WTC11 (cell line): ENCODE measurements around the gene PTPN11. TPM values are rescaled to one million over a fixed set of nuclear protein-coding genes. Genes with fewer than 3 reads are reported as not detected.

ENCODE experiments used
- ATAC-seq: fragments of 200-7000 bp; cut with Tn5 transposase; 2 replicates; pipeline ENCODE4 v1.10.0; 2021; ENCODE audit warnings: mild to moderate bottlenecking, moderate library complexity
- CTCF ChIA-PET: fragments of 300-600 bp; sonication (Branson Sonifier 250); formaldehyde crosslinking; loops from one replicate; lab custom pipeline; 2021; ENCODE audit warnings: antibody characterized with exemption; lab: Charles Lee
- POLR2A ChIA-PET: fragments of 350-600 bp; sonication (Branson Sonifier 250); formaldehyde crosslinking; loops from one replicate; lab custom pipeline; 2021; ENCODE audit warnings: antibody characterized with exemption; lab: Charles Lee
- DNase-seq: peaks from one replicate; pipeline ENCODE4 v3.0.0; 2021; ENCODE audit warnings: low spot score
- H3K27ac Mint-ChIP-seq: 2 replicates; pipeline ENCODE4 v1.8.0; 2021; ENCODE audit warnings: mixed read lengths
- H3K27me3 Mint-ChIP-seq: 2 replicates; pipeline ENCODE4 v1.8.0; 2021; ENCODE audit warnings: low read depth, mild to moderate bottlenecking, moderate library complexity, mixed read lengths
- H3K36me3 Mint-ChIP-seq: 2 replicates; pipeline ENCODE4 v1.8.0; 2021; ENCODE audit warnings: mixed read lengths
- H3K4me1 Mint-ChIP-seq: 2 replicates; pipeline ENCODE4 v1.8.0; 2022; ENCODE audit warnings: mixed read lengths
- H3K4me3 Mint-ChIP-seq: 2 replicates; pipeline ENCODE4 v1.8.0; 2021; ENCODE audit warnings: mild to moderate bottlenecking, moderate library complexity, mixed read lengths
- H3K9me3 Mint-ChIP-seq: 2 replicates; pipeline ENCODE4 v1.8.0; 2021; ENCODE audit warnings: mixed read lengths
- ETV6 ChIP-seq: sonication (generic); formaldehyde crosslinking; IDR thresholded peaks from 2 replicates; pipeline ENCODE4 v1.8.1; 2022; ENCODE audit warnings: mild to moderate bottlenecking, missing genetic modification reagents
- JAZF1 ChIP-seq: fragments of 250-450 bp; sonication (Bioruptor Pico); IDR thresholded peaks from 2 replicates; pipeline ENCODE4 v1.9.0; 2021; ENCODE audit warnings: moderate library complexity, mild to moderate bottlenecking, inconsistent platforms
- KAT7 ChIP-seq: sonication (generic); formaldehyde crosslinking; IDR thresholded peaks from 2 replicates; pipeline ENCODE4 v1.8.1; 2023; ENCODE audit warnings: missing genetic modification reagents, mild to moderate bottlenecking, borderline replicate concordance
- MYBL2 ChIP-seq: sonication (generic); formaldehyde crosslinking; IDR thresholded peaks from 2 replicates; pipeline ENCODE4 v1.8.1; 2023; ENCODE audit warnings: mild to moderate bottlenecking, moderate library complexity, missing genetic modification reagents
- NFYB ChIP-seq: sonication (generic); formaldehyde crosslinking; conservative IDR thresholded peaks from 2 replicates; pipeline ENCODE4 v1.8.0; 2022; ENCODE audit warnings: low read depth, missing genetic modification reagents
- TEAD1 ChIP-seq: sonication (generic); formaldehyde crosslinking; IDR thresholded peaks from 2 replicates; pipeline ENCODE4 v1.8.0; 2022; ENCODE audit warnings: mild to moderate bottlenecking, missing genetic modification reagents
- TP53 ChIP-seq: sonication (generic); formaldehyde crosslinking; IDR thresholded peaks from 2 replicates; pipeline ENCODE4 v1.8.1; 2023; ENCODE audit warnings: mild to moderate bottlenecking, missing genetic modification reagents
- ZNF138 ChIP-seq: sonication (generic); formaldehyde crosslinking; conservative IDR thresholded peaks from 2 replicates; pipeline ENCODE4 v1.8.1; 2022; ENCODE audit warnings: mild to moderate bottlenecking, moderate library complexity, missing genetic modification reagents
- ZNF396 ChIP-seq: fragments of 250-450 bp; sonication (Bioruptor Pico); IDR thresholded peaks from 2 replicates; pipeline ENCODE4 v1.8.0; 2021; ENCODE audit warnings: mild to moderate bottlenecking, moderate library complexity, borderline replicate concordance
- ZNF423 ChIP-seq: fragments of 250-450 bp; sonication (Bioruptor Pico); IDR thresholded peaks from 2 replicates; pipeline ENCODE4 v2.1.2; 2022; ENCODE audit warnings: mild to moderate bottlenecking, moderate library complexity
- ZNF671 ChIP-seq: fragments of 250-450 bp; sonication (Bioruptor Pico); IDR thresholded peaks from 2 replicates; pipeline ENCODE4 v1.8.0; 2021; ENCODE audit warnings: mild to moderate bottlenecking
- total RNA-seq: library from RNA; stranded (reverse); gene quantifications from 3 replicates; pipeline ENCODE4 v1.2.3, GENCODE V29; 2021
- TF ChIP-seq, protein P1 (sequence below): sonication (generic); formaldehyde crosslinking; IDR thresholded peaks from 2 replicates; pipeline ENCODE4 v1.8.1; 2022; ENCODE audit warnings: mild to moderate bottlenecking, moderate library complexity, missing genetic modification reagents
- TF ChIP-seq, protein P2 (sequence below): sonication (generic); formaldehyde crosslinking; IDR thresholded peaks from 2 replicates; pipeline ENCODE4 v1.8.1; 2023; ENCODE audit warnings: mild to moderate bottlenecking, missing genetic modification reagents, moderate library complexity
- TF ChIP-seq, protein P3 (sequence below): sonication (generic); formaldehyde crosslinking; conservative IDR thresholded peaks from 2 replicates; pipeline ENCODE4 v1.8.1; 2023; ENCODE audit warnings: mild to moderate bottlenecking, low read depth, missing genetic modification reagents, moderate library complexity
- TF ChIP-seq, protein P4 (sequence below): sonication (generic); formaldehyde crosslinking; IDR thresholded peaks from 2 replicates; pipeline ENCODE4 v1.8.1; 2022; ENCODE audit warnings: low read depth, mild to moderate bottlenecking, moderate library complexity, missing genetic modification reagents, borderline replicate concordance
- TF ChIP-seq, protein P5 (sequence below): fragments of 250-450 bp; sonication (Bioruptor Pico); IDR thresholded peaks from 2 replicates; pipeline ENCODE4 v1.9.0; 2021; ENCODE audit warnings: mild to moderate bottlenecking, borderline replicate concordance

Gene PTPN11
- total RNA-seq, 1 experiment from 2014 or later, result 112 TPM

DNA sequence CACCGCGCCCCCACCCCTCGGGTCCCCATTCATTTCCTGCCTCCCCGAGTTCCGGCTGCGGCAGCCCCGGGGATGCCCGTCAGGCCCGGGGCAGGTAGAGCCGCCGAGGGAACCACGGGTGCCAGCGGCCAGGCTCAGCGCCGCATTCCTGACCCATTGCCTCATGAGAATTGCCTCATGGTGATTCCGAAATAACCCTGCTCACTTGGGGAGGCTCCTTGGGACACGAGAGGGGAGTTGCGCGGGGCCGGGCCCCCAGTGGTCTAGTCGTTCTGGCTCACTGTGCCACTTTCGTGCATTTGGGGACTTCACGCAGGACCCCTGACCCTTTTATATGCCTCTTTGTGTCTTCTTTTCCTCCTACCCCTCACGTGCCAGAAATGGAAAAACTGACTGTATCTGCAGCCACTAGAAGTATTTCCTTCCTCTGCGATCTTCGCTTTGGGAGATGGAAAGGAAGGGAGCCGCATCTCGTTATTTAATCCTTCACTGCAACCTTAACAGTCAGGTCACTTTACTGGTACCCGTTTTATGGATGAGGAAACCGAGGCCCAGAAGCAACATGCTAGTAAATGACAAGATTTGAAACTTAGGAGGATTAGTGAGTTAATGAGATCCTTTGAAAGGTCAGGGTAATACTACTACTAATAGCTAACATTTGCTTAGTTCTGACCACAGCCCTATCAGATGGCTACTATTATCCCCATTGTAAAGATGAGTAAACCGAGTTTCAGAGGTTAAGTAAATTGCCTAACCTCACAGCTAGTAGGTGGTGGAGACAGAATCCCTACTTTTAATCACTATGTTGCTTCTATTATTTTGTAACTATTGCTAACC lies 768 bp downstream of the PTPN11 start (continued):
- TF ChIP-seq, protein P1, sequence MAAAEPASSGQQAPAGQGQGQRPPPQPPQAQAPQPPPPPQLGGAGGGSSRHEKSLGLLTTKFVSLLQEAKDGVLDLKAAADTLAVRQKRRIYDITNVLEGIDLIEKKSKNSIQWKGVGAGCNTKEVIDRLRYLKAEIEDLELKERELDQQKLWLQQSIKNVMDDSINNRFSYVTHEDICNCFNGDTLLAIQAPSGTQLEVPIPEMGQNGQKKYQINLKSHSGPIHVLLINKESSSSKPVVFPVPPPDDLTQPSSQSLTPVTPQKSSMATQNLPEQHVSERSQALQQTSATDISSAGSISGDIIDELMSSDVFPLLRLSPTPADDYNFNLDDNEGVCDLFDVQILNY (CRISPR knock-in tag), result 0 out of 2 replicates have a peak, but pooled peaks have one; percentile 11

DNA sequence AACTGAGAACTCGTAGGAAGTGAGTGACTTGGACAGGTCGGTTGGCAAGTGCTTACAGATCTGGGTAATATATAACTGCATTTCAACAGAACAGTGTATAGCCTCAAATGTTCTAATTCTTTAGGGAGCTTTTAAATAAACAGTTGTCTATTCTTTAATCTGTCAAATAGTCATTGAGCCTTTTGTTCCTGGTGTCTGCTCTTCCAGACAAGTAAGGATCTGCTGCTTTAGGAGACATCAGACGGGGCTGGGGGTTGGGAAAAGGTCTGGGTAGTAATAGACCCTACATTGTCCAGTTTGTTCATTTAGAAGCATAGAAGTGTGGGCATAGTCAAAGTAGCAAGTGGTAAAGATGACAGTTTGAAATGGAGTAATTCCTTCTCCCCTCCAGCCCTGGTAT lies 2.0 kb downstream of the PTPN11 start:
- Mint-ChIP-seq H3K4me3 (peak overlapping the region; percentile 86), H3K27ac (no peak overlapping the region; the same call in 1 of the 2 replicates), H3K27me3 (no peaks in the 10 kb centered on the region), H3K36me3 (no peaks in the 10 kb centered on the region), H3K4me1 (peaks cover 17% of the 10 kb centered on the region), H3K9me3 (no peaks in the 10 kb centered on the region)
- ChIA-PET CTCF (no interaction called here), POLR2A (no interaction called here)
- no peak for ATAC-seq
- TF ChIP-seq, protein P2, sequence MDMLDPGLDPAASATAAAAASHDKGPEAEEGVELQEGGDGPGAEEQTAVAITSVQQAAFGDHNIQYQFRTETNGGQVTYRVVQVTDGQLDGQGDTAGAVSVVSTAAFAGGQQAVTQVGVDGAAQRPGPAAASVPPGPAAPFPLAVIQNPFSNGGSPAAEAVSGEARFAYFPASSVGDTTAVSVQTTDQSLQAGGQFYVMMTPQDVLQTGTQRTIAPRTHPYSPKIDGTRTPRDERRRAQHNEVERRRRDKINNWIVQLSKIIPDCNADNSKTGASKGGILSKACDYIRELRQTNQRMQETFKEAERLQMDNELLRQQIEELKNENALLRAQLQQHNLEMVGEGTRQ (CRISPR knock-in tag), result no peak
- TF ChIP-seq ZNF423 (CRISPR knock-in tag), result no peak
- no peak for TF ChIP-seq JAZF1 (CRISPR knock-in tag)
- no peak for TF ChIP-seq ZNF138 (CRISPR knock-in tag)
- TF ChIP-seq NFYB (CRISPR knock-in tag), result no peak
- TF ChIP-seq, protein P3, sequence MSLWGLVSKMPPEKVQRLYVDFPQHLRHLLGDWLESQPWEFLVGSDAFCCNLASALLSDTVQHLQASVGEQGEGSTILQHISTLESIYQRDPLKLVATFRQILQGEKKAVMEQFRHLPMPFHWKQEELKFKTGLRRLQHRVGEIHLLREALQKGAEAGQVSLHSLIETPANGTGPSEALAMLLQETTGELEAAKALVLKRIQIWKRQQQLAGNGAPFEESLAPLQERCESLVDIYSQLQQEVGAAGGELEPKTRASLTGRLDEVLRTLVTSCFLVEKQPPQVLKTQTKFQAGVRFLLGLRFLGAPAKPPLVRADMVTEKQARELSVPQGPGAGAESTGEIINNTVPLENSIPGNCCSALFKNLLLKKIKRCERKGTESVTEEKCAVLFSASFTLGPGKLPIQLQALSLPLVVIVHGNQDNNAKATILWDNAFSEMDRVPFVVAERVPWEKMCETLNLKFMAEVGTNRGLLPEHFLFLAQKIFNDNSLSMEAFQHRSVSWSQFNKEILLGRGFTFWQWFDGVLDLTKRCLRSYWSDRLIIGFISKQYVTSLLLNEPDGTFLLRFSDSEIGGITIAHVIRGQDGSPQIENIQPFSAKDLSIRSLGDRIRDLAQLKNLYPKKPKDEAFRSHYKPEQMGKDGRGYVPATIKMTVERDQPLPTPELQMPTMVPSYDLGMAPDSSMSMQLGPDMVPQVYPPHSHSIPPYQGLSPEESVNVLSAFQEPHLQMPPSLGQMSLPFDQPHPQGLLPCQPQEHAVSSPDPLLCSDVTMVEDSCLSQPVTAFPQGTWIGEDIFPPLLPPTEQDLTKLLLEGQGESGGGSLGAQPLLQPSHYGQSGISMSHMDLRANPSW (CRISPR knock-in tag), result no peak
- TF ChIP-seq TP53 (CRISPR knock-in tag), result no peak
- no peak for TF ChIP-seq ETV6 (CRISPR knock-in tag)
- no peak for TF ChIP-seq KAT7 (CRISPR knock-in tag)
- DNase-seq, result no peak

DNA sequence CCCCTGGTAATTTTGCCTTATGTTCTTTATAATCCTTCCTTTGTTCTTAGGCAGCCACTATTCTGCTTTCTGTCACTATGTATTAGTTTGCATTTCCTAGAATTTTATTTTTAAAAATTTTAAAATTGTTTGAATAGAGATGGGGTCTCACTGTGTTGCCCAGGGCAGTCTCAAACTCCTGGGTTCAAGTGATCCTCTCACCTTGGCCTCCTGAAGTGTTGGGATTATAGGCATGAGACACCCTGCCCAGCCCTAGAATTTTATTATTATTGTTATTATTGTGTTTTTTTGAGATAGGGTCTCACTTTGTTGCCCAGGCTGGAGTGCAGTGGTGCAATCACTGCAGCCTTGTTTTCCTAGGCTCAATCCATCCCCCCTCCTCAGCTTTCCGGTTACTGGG lies 2.6 kb downstream of the PTPN11 start:
- CTCF ChIA-PET, result no interaction called here
- TF ChIP-seq, protein P1 (CRISPR knock-in tag), result no peak
- TF ChIP-seq ZNF671 (CRISPR knock-in tag) (no peak), MYBL2 (no peak), ZNF138 (CRISPR knock-in tag) (no peak), KAT7 (CRISPR knock-in tag) (no peak)
- POLR2A ChIA-PET, result no interaction called here
- DNase-seq, result no peak
- Mint-ChIP-seq H3K27ac (no peak overlapping the region), H3K4me1 (peaks cover 17% of the 10 kb centered on the region), H3K27me3 (no peaks in the 10 kb centered on the region), H3K36me3 (no peaks in the 10 kb centered on the region), H3K4me3 (no peak overlapping the region), H3K9me3 (no peaks in the 10 kb centered on the region)
- ATAC-seq, result no peak

DNA sequence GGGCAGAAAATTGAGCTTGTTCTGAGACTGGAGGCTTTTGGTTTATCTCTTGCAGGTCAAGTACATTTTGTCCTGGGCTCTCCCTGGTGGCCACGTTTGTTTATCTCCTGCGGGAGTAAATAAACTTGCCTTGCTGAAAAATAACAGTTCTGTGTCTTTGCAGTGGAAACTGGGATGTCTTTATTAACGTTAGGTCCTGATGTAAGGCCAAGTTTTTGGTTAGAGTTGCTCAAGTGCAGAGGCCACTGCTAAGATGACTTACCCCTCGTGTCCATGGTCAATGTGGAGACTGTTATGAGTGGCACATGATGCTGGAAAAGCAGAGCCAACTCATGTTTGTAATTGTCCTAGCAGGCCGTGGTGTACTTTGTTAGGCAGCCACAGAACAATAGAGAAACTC lies 3.8 kb downstream of the PTPN11 start:
- Mint-ChIP-seq H3K9me3 (no peaks in the 10 kb centered on the region), H3K36me3 (no peaks in the 10 kb centered on the region), H3K27ac (peak overlapping the region; percentile 29), H3K4me3 (no peak overlapping the region), H3K27me3 (no peaks in the 10 kb centered on the region), H3K4me1 (peaks cover 17% of the 10 kb centered on the region)
- CTCF ChIA-PET, result interaction anchor here (0.6 to 1.0 kb wide), 2 partner anchors 11 to 35 kb away, joined by 3 read pairs; no protein-coding TSS in a partner anchor
- POLR2A ChIA-PET, result no interaction called here
- DNase-seq (no peak), ATAC-seq (no peak)
- TF ChIP-seq, protein P4, sequence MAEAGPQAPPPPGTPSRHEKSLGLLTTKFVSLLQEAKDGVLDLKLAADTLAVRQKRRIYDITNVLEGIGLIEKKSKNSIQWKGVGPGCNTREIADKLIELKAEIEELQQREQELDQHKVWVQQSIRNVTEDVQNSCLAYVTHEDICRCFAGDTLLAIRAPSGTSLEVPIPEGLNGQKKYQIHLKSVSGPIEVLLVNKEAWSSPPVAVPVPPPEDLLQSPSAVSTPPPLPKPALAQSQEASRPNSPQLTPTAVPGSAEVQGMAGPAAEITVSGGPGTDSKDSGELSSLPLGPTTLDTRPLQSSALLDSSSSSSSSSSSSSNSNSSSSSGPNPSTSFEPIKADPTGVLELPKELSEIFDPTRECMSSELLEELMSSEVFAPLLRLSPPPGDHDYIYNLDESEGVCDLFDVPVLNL (CRISPR knock-in tag), result no peak
- TF ChIP-seq, protein P5, sequence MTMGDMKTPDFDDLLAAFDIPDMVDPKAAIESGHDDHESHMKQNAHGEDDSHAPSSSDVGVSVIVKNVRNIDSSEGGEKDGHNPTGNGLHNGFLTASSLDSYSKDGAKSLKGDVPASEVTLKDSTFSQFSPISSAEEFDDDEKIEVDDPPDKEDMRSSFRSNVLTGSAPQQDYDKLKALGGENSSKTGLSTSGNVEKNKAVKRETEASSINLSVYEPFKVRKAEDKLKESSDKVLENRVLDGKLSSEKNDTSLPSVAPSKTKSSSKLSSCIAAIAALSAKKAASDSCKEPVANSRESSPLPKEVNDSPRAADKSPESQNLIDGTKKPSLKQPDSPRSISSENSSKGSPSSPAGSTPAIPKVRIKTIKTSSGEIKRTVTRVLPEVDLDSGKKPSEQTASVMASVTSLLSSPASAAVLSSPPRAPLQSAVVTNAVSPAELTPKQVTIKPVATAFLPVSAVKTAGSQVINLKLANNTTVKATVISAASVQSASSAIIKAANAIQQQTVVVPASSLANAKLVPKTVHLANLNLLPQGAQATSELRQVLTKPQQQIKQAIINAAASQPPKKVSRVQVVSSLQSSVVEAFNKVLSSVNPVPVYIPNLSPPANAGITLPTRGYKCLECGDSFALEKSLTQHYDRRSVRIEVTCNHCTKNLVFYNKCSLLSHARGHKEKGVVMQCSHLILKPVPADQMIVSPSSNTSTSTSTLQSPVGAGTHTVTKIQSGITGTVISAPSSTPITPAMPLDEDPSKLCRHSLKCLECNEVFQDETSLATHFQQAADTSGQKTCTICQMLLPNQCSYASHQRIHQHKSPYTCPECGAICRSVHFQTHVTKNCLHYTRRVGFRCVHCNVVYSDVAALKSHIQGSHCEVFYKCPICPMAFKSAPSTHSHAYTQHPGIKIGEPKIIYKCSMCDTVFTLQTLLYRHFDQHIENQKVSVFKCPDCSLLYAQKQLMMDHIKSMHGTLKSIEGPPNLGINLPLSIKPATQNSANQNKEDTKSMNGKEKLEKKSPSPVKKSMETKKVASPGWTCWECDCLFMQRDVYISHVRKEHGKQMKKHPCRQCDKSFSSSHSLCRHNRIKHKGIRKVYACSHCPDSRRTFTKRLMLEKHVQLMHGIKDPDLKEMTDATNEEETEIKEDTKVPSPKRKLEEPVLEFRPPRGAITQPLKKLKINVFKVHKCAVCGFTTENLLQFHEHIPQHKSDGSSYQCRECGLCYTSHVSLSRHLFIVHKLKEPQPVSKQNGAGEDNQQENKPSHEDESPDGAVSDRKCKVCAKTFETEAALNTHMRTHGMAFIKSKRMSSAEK (CRISPR knock-in tag), result no peak
- no peak for TF ChIP-seq TEAD1
- TF ChIP-seq ZNF423 (CRISPR knock-in tag), result no peak
- TF ChIP-seq ZNF396 (CRISPR knock-in tag), result no peak
